Tibial artery (tissue), 4 donors: ENCODE measurements around the gene ZMYND15.

ENCODE experiments used
- DNase-seq, 2 donors: peaks; one replicate each; pipeline ENCODE4 v3.0.0-alpha.2; 2019
- H3K27ac ChIP-seq, 2 donors: fragments of 200-600 bp; sonication (generic) in 1 of 2; 1 replicate in 1 of 2; 2 replicates in 1 of 2; pipeline ENCODE4 v1.5.1; 2018 to 2019; ENCODE audit warnings: mild to moderate bottlenecking in 1 of 2
- H3K27me3 ChIP-seq, 2 donors: fragments of 200-600 bp; sonication (generic) in 1 of 2; one replicate each; pipeline versions ENCODE4 v1.5.1 to v1.6.0; 2016 to 2019
- H3K36me3 ChIP-seq, 3 donors: fragments of 200-600 bp; sonication (generic) in 2 of 3; one replicate each; pipeline ENCODE4 v1.5.1; 2016 to 2019; ENCODE audit warnings: mild to moderate bottlenecking in 2 of 3
- H3K4me1 ChIP-seq, 4 donors: fragments of 200-600 bp; sonication (generic) in 2 of 4; 1 replicate in 3 of 4; 2 replicates in 1 of 4; pipeline ENCODE4 v1.5.1; 2016 to 2019
- H3K4me3 ChIP-seq, 2 donors: fragments of 200-600 bp; sonication (generic) in 1 of 2; 1 replicate in 1 of 2; 2 replicates in 1 of 2; pipeline ENCODE4 v1.5.1; 2018 to 2019; ENCODE audit warnings: mild to moderate bottlenecking in 2 of 2
- H3K9me3 ChIP-seq, 3 donors: fragments of 200-600 bp; sonication (generic) in 1 of 3; one replicate each; pipeline ENCODE4 v1.5.1; 2016 to 2019
- intact Hi-C: fragments of 100-400 bp; cut with DNase I; formaldehyde crosslinking; loops from one replicate; pipeline ENCODE4 v1.15.0; 2023; ENCODE audit warnings: low total_unique reads
- TF ChIP-seq, protein P1 (sequence below), 2 experiments: fragments of 200-600 bp in 1 of 2; fragments of 450-650 bp in 1 of 2; IDR thresholded peaks; one replicate each; pipeline ENCODE4 v1.5.1; 2017 to 2019; ENCODE audit warnings: antibody characterized with exemption in 2 of 2, mild to moderate bottlenecking in 1 of 2, moderate library complexity in 1 of 2

ZMYND15 gene

DNA sequence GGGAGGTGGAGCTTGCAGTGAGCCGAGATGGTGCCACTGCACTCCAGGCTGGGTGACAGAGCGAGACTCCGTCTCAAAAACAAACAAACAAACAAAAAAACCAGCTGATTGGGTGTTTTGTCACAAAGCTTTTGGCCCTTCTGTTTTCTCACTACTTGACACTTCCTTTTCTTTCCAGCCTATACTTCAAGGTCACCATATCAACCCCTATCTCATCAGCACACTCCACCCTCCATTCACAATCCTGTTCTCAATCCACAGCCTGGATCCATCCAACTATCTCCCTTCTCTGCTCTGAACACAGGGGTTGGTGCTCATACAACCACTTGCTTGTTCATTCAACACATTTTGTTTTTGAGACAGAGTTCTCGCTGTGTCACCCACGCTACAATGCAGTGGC lies 15.0 kb upstream of the ZMYND15 start:
- H3K36me3 ChIP-seq, result peaks cover 0 to 11% (median 0%) of the 10 kb centered on the region in 3 donors
- TF ChIP-seq, protein P1, sequence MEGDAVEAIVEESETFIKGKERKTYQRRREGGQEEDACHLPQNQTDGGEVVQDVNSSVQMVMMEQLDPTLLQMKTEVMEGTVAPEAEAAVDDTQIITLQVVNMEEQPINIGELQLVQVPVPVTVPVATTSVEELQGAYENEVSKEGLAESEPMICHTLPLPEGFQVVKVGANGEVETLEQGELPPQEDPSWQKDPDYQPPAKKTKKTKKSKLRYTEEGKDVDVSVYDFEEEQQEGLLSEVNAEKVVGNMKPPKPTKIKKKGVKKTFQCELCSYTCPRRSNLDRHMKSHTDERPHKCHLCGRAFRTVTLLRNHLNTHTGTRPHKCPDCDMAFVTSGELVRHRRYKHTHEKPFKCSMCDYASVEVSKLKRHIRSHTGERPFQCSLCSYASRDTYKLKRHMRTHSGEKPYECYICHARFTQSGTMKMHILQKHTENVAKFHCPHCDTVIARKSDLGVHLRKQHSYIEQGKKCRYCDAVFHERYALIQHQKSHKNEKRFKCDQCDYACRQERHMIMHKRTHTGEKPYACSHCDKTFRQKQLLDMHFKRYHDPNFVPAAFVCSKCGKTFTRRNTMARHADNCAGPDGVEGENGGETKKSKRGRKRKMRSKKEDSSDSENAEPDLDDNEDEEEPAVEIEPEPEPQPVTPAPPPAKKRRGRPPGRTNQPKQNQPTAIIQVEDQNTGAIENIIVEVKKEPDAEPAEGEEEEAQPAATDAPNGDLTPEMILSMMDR (IDR thresholded peaks at IDR 0.05), result no peak
- DNase-seq, result no peak
- no peaks in the 10 kb centered on the region for H3K27me3 ChIP-seq
- intact Hi-C loops, result no loop called here
- H3K4me3 ChIP-seq, result no peak overlapping the region
- no peak overlapping the region for H3K27ac ChIP-seq
- H3K4me1 ChIP-seq, result no peaks in the 10 kb centered on the region
- no peaks in the 10 kb centered on the region for H3K9me3 ChIP-seq

DNA sequence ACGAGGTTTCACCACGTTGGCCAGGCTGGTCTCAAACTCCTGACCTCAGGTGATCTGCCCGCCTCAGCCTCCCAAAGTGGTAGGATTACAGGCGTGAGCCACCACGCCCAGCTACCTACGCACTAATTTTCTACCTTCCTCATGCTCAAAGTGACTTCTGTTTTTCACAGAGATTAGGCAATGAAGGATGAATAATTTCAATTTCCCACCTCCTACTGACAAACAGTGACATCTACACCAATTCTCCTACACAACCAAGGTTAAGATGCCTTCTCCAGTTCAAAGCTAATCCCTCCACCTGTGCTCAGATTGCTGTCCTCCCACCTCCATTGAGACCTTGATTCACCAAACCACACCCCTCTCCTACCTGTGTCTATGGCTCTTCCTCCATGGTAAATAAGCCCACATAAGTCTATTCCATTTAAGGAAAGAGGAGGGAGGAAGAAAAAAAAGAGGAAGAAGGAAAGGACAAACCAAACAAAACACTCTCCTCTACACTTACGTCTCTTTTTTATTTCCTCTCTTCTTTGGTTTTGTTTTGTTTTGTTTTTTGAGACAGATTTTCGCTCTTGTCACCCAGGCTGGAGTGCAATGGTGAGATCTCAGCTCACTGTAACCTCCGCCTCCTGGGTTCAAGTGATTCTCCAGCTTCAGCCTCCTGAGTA lies 13.9 kb upstream of the ZMYND15 start:
- H3K9me3 ChIP-seq, result no peaks in the 10 kb centered on the region
- no peak overlapping the region for H3K27ac ChIP-seq
- H3K4me1 ChIP-seq, result peaks cover 0 to 5% (median 4%) of the 10 kb centered on the region in 4 donors
- intact Hi-C loops, result no loop called here
- DNase-seq, result no peak
- no peak overlapping the region for H3K4me3 ChIP-seq
- no peaks in the 10 kb centered on the region for H3K27me3 ChIP-seq
- TF ChIP-seq, protein P1 (IDR thresholded peaks at IDR 0.05), result no peak
- peaks cover 0 to under 1% (median 0%) of the 10 kb centered on the region in 3 donors for H3K36me3 ChIP-seq

DNA sequence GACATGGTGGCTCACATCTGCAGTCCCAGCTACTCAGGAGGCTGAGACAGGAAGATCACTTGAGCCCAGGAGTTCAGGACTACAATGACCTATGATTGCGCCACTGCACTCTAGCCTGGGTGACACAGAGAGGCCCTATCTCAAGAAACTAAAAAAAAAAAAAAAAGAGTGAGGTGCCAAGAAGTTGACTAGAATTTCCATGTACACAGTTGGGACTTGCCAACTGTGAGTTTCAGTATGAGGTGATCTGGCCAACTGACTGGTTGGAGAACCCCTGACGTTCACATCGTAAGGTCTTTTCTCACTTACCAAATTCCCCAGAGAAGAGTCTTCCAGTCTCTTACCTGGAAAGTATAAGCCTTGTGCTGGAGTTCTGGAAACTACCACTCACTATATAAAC lies 11.5 kb upstream of the ZMYND15 start:
- no peak overlapping the region for H3K4me3 ChIP-seq
- intact Hi-C loops, result no loop called here
- TF ChIP-seq, protein P1 (IDR thresholded peaks at IDR 0.05), result no peak
- peaks cover 0 to 6% (median 0%) of the 10 kb centered on the region in 3 donors for H3K36me3 ChIP-seq
- H3K27me3 ChIP-seq, result no peaks in the 10 kb centered on the region
- H3K27ac ChIP-seq, result no peak overlapping the region
- peaks cover 0 to 16% (median 7%) of the 10 kb centered on the region in 4 donors for H3K4me1 ChIP-seq
- H3K9me3 ChIP-seq, result no peaks in the 10 kb centered on the region
- DNase-seq, result no peak

DNA sequence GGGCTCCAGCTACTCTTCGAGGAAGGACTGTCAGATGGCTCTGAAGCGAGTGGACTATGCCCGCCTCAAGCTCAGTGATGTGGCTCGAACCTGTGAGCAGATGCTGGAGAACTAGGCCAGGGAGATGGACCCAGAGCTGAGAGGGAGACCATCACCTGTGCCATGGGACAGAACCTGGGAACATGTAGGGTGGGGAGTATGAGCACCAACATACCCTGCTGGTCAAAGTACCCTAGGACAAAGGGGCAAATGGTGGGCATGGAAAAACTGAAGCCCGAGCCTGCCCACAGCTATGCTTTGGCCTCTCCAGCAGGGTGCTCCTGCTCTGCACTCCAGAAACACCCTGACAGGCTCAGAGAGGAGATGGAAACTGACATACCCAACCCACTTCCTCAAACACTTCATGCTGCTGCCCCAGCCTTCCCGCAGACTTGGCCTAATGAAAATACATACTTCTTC lies 6.5 kb upstream of the ZMYND15 start:
- Histone ChIP-seq H3K4me1 (peaks cover 0 to 16% (median 8%) of the 10 kb centered on the region in 4 donors), H3K36me3 (peaks cover 0 to 23% (median 0%) of the 10 kb centered on the region in 3 donors), H3K27ac (no peak overlapping the region), H3K9me3 (no peaks in the 10 kb centered on the region), H3K4me3 (no peak overlapping the region), H3K27me3 (no peaks in the 10 kb centered on the region)
- TF ChIP-seq, protein P1 (IDR thresholded peaks at IDR 0.05), result no peak
- intact Hi-C loops, result loop anchor here (5.0 kb wide), 2 partner anchors 54 to 154 kb away; partner anchors contain the start of genes GLTPD2 and VMO1
- DNase-seq, result peak in 1 of 2 donors; percentile 60

DNA sequence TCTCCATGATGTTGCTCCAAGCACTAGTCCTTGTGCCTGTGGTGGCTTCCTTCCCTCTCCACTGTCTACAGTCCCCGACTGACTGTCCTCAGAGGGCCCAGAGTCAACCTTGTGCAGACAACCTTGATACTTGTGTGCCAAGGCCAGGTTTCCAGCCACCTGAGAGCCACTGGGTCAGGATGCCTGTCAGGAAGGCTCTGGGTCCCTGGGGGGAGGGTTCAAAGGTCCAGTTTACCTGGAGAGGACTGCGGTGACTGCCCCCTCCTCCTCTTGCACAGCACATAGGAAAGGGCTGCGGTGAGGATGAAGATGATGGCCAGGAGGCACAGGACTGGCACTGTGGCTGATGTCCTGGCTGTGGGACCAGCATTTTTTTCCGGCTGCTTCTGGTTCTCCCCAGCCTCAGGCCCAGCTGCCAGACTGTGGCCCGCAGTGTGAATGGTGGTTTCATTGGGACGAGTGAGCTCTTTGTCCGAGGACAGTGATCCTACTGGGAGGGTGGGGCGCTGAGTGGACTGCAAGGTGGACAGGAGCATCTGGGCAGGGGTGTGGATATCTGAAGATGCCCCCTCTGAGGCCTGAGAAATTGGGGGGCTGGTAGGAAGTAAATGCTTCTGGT lies 4.7 kb upstream of the ZMYND15 start:
- TF ChIP-seq, protein P1 (IDR thresholded peaks at IDR 0.05), result no peak
- Histone ChIP-seq H3K4me1 (peaks cover 0 to 27% (median 19%) of the 10 kb centered on the region in 4 donors), H3K9me3 (no peaks in the 10 kb centered on the region), H3K36me3 (peaks cover 0 to 23% (median 0%) of the 10 kb centered on the region in 3 donors), H3K27me3 (no peaks in the 10 kb centered on the region), H3K27ac (no peak overlapping the region), H3K4me3 (no peak overlapping the region)
- intact Hi-C loops, result loop anchor here (5.0 kb wide), 2 partner anchors 52 to 152 kb away; partner anchors contain the start of genes GLTPD2 and VMO1
- DNase-seq, result no peak
